ENCODE results near the gene SERPINI1. TPM values are rescaled to one million over a fixed set of nuclear protein-coding genes. Genes with fewer than 3 reads are reported as not detected.

Gene SERPINI1
- total and polyA plus RNA-seq, 2 of the 8 experiments (the other 6 are each of a cell fraction or from before 2014, with no cell fraction given), result 5.3 to 9.9 TPM

GRCh38 chr3:167736997-167737396 is 1.5 kb downstream of the SERPINI1 start:
- Histone ChIP-seq H2AK5ac (ENCODE audit: low read depth, low read length) (no peak overlapping the region), H4K5ac (ENCODE audit: insufficient read length, low read depth, low read length) (no peak overlapping the region), H3K23ac (ENCODE audit: insufficient read length) (no peak overlapping the region), H3K9ac (replicated peaks in 1 of 4; ENCODE audit: extremely low read depth in 1 of 4, low read depth in 3 of 4, low read length in 3 of 4) (no peak overlapping the region), H3K14ac (ENCODE audit: insufficient read length) (no peak overlapping the region), H4K91ac (replicated peaks; ENCODE audit: insufficient read length, low read length) (no peak overlapping the region), H3K79me1 (ENCODE audit: low read depth, low read length) (no peaks in the 10 kb centered on the region), H3K27ac (ENCODE audit: low read depth, low read length) (no peak overlapping the region), H2BK15ac (ENCODE audit: low read length) (no peak overlapping the region), H3K4me2 (ENCODE audit: insufficient read depth in 1 of 2, low read depth in 2 of 2, low read length in 2 of 2) (peak overlapping the region in 1 of 2 experiments; percentile 75; a peak in 1 of 4 replicates), H2BK12ac (ENCODE audit: low read depth, low read length) (no peak overlapping the region), H3K23me2 (ENCODE audit: low read depth, low read length) (peaks cover 2% of the 10 kb centered on the region; the same call in 1 of the 2 replicates), H3K18ac (ENCODE audit: extremely low read depth, low read length) (no peak overlapping the region), H2BK120ac (replicated peaks; ENCODE audit: low read depth, low read length) (no peak overlapping the region), H3K4ac (replicated peaks; ENCODE audit: insufficient read length, low read depth, low read length) (no peak overlapping the region), H3K4me3 (ENCODE audit: extremely low read depth in 1 of 4, insufficient read depth in 2 of 4, low read depth in 3 of 4, low read length in 4 of 4) (peak overlapping the region in 1 of 4 experiments; percentile 93; a peak in 1 of 8 replicates), H2AFZ (ENCODE audit: low read length) (no peak overlapping the region), H3K56ac (replicated peaks; ENCODE audit: insufficient read length, low read depth, low read length) (no peak overlapping the region), H4K20me1 (replicated peaks in 1 of 2; ENCODE audit: control insufficient read depth in 1 of 2, insufficient read depth in 2 of 2, low read length in 2 of 2) (peaks cover 0 to 2% of the 10 kb centered on the region in 2 experiments), H4K8ac (ENCODE audit: extremely low read depth, insufficient read depth, low read length) (no peak overlapping the region), H3K9me3 (ENCODE audit: insufficient read depth in 2 of 2, low read depth in 1 of 2, low read length in 1 of 2) (no peaks in the 10 kb centered on the region), H2BK5ac (ENCODE audit: low read depth, low read length) (no peak overlapping the region), H3K4me1 (replicated peaks in 1 of 4; ENCODE audit: control insufficient read depth in 3 of 4, insufficient read depth in 4 of 4, low read length in 3 of 4) (peaks cover 0 to 3% (median under 1%) of the 10 kb centered on the region in 4 experiments; a peak in 3 of 7 replicates), H3K27me3 (replicated peaks in 1 of 4; ENCODE audit: control insufficient read depth in 3 of 4, extremely low read depth in 1 of 4, insufficient read depth in 3 of 4, low read length in 3 of 4) (no peaks in the 10 kb centered on the region), H3K79me2 (ENCODE audit: control insufficient read depth in 1 of 2, insufficient read depth in 2 of 2, low read length in 2 of 2) (peaks cover 7 to 53% of the 10 kb centered on the region in 2 experiments; a peak in 3 of 4 replicates), H3K36me3 (ENCODE audit: control insufficient read depth in 2 of 4, insufficient read depth in 4 of 4, low read length in 3 of 4) (no peaks in the 10 kb centered on the region; a peak in 1 of 8 replicates), H2BK20ac (ENCODE audit: low read length) (no peak overlapping the region)
- no peak for FAIRE-seq
- WGBS, 2 experiments (ENCODE audit: extremely low coverage in 1 of 2, insufficient coverage in 1 of 2, insufficient read length in 1 of 2, insufficient replicate concordance in 2 of 2, low coverage in 1 of 2, low lambda C conversion rate in 2 of 2, missing lambda C conversion rate in 1 of 2), result 88% methylated on average over 2 of the region's 2 CpGs; no CpG with 5 or more reads in 1 of the 2 experiments
- CTCF ChIA-PET (ENCODE audit: partially characterized antibody), result interaction anchor here (0.6 to 2.8 kb wide), 2 partner anchors 81 to 329 kb away, joined by 3 to 9 read pairs; no protein-coding TSS in a partner anchor
- POLR2A ChIA-PET (ENCODE audit: partially characterized antibody), result interaction anchor here (1.2 to 2.6 kb wide), 3 partner anchors 18 to 357 kb away, joined by 3 to 11 read pairs (median 5); partner anchors contain the start of gene ZBBX
- TF ChIP-seq GABPA (IDR thresholded peaks at IDR 0.05; ENCODE audit: borderline replicate concordance, insufficient read depth, low read length) (no peak), POLR2A (IDR thresholded peaks at IDR 0.05; ENCODE audit: control extremely low read depth in 1 of 2, low read depth in 2 of 2, low read length in 2 of 2) (no peak), RAD21 (IDR thresholded peaks at IDR 0.05 in 1 of 2, conservative IDR thresholded peaks at IDR 0.05 in 1 of 2; ENCODE audit: low read depth in 2 of 2, low read length in 2 of 2) (no peak), TEAD4 (IDR thresholded peaks at IDR 0.05; ENCODE audit: low read depth, low read length) (no peak), PHF8 (conservative IDR thresholded peaks at IDR 0.05; ENCODE audit: low read depth, low read length) (no peak)
- no peak for DNase-seq (ENCODE audit: low read depth in 1 of 2, low spot score in 2 of 2)

Measured in H1 (cell line).